AG20443 (cell line): ENCODE data around the gene CLTCL1.

Source experiments
- DNase-seq: peaks from one replicate; pipeline ENCODE4 v3.0.0; 2012; ENCODE audit warnings: low spot score, mixed read lengths

Gene CLTCL1

GRCh38 chr22:19195796-19196731 is 95.5 kb downstream of the CLTCL1 start:
- DNase-seq = no peak

DNA sequence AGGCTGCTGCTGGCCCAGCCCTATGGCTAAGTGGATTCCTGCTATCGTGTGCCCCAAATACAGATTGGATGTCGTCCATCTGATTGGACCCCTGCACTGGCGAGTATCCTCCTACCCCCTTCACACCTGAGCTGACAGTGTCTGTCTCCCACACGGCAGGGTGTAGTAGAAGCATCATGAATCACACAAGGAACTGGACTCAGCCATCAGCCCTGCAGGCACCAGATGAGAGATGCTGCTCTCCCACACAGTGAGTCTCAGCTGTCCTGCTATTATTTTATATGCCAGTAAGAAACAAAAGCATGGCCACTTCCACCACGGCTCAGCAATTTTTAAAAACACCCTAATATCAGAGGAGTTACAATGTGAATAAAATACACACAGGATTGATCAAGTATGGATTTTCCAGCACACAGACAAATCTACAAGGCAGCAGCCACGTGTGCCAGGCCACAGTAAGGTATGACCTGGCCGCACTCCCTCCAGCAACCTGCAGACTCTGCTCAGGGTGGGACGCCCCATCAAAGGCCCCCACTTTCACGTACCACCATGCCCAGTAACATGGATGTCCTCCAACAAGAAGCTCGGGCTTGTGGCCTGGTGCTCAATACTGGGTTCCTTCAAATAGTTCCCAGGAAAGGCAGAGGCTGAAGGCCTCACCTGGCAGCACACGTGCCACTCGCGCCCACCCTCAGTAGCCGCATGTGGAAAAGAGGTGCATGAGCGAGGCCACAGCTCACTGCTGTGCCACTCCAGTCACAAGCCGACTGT is 96.6 kb downstream of the CLTCL1 start:
- DNase-seq = no peak

GRCh38 chr22:19193879-19194278 is 97.6 kb downstream of the CLTCL1 start:
- no peak for DNase-seq

GRCh38 chr22:19187716-19188563 is 103.6 kb downstream of the CLTCL1 start:
- no peak for DNase-seq

DNA sequence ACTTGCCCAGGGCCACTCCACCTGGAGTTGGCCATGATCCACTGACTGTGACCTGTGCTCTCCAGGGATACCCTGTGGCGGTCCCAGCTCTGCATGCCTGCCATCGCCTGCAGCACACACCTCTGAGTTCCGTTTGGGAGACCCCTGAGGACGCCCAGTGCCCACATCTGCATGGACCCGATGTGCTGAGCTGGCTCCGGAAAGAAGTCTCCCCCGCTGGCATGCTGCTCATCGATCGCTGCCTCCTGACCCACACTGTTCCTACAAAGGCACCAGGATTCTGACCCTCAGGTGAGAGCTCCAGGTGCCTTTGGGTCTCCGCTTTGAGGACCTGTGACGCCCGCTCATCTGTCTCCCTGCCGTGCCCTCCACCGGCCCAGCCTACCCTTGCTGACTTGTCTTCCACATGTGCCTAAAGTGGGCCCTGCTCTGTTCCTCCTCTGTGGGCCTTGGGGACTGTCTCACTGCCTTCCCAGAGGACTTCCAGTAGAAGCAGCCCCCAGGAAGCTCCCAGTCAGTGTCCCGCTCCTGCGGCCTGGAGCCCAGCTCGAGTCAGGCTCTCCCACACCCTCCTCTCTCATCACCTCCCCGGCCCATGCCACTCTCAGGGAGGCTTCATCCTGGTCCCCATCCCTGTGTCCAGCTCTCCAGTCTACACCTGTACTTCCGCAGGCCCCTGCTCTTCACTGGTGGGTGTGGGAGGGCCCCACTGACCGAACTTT is 107.1 kb downstream of the CLTCL1 start:
- no peak for DNase-seq

DNA sequence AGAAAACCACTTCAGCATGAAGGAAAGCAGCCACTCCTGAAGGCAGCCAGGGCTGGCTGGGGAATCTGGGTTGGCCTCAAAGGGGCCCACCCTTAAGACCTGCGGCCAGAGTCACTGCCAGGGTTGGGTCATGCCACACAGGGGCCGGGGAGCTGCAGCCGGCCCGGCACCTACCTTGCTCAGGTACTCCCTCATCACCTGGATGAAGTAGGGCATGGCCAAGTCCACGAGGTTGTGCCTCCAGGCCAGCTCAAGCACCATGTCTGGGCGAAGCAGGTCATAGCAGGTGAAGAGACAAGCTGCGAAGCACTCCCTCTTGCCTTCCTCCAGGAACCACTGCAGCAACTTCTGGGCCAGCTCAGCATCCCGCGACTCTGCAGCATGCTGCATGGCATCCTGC is 108.3 kb downstream of the CLTCL1 start:
- no peak for DNase-seq

GRCh38 chr22:19182472-19183157 is 108.9 kb downstream of the CLTCL1 start:
- DNase-seq = no peak

DNA sequence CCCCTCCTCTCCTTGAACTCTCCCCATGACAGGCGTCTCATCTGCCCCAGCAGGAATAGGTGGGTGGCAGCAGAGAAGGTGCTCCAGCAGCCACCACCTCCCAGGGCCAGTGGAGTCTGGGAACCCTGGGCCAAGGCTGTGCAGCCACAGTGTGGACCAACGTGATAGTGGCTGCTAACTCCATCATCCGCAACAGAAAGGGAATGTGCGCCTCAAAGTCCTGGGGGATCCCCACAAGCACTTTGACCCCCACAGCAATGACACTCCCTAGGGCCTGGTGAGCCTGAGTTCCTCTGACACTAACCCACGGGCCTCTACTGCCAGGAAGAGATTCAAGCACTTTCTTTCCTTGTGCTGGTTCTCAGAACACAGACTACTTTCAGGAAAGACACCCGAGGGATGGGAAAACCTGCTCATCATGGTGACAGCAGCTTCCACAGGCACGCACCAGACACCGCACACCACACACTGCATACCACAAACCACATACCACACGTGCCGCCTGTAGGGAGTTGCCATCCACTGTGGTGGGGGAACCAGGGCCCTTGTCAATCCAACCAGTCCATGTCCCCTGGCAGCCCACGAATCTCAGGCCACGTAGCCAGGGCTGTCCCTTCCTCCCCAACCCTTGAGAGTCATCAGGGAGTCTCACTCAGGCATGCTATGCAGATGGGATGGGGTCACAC is 109.6 kb downstream of the CLTCL1 start:
- no peak for DNase-seq

DNA sequence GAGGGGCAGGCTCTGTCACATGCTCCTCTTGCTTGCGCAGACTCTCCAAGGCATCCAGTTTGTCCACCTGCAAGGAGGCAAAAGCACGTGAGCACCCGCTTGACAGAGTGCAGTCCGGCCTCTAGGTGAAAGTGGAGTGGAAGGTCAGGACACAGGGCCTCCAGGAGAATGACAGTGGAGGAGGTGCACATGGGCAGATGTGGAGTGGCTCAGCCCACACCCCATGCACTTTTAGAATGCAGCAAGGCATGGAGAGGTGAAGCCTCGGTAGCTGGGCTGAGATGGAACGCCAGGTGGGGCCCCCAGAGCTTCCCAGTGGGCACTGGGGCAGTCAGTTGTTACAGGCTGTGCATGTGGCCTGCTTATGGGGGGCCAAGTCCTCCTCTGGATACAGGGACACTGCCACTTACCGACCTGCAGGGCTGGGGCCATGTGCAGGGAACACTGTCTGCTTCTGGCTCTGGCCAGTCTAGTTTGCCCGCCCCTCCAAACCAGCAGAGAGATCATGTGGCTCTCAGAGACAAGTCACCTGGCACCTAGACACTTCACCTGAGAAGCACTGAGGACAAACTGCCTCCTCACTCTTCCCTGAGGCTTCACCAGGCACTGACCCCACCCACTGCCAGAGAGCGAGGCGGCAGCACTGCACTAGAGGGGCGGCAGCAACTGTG is 110.6 kb downstream of the CLTCL1 start:
- DNase-seq = no peak

DNA sequence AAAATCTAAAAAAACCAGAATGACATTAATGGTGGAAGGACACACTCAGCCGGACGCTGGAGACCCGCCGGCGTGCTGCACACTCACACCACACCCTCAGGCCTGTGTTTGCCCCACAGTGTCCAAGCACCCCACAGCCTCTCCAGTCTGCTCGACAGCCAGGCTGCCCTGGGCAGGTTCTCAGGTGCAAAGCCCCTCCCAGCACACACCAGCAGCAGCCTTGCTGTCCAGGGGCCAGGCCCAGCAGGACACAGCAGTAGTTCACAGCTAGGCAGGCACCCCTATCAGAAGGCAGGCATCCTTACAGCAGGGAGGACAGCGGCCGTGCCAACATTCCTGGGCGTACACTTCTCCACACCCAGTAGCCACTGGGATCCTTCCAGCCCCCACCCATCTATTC is 111.3 kb downstream of the CLTCL1 start:
- no peak for DNase-seq

DNA sequence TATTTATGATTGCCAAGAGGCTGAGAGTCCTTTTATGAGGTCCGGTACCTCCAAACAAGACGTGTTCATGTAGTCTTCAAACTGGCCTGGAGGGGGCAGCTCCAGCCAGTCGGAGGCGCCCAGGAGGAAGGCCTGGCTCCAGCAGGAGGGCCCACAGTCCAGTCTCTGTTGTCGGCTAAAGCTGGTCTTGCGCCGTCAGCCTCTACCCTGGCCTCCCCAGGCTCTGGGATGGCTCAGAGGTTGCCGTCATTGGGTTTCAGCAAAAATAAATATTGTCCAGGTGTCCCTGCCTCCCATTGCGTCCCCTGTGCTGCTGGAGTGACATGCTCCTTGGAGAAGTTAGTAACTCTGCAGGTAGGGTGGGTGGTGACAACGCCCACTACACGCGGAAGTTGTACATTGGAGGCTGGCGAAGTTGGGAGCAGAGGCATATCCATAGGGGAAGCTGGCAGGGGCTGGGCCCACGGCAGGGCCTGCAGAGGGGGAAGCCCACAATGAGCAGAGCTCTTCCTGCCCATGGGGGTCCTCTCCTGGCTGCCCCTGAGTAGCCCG is 111.9 kb downstream of the CLTCL1 start:
- peak; percentile 87 for DNase-seq

- peak; percentile 97 for DNase-seq
Measured at GRCh38 chr22:19178657-19179496, 112.6 kb downstream of the CLTCL1 start, which contains the start of gene SLC25A1. Gene SLC25A1 (minus strand): TSS chr22:19178736. CDS start chr22:19178673, 63 bp downstream.

DNA sequence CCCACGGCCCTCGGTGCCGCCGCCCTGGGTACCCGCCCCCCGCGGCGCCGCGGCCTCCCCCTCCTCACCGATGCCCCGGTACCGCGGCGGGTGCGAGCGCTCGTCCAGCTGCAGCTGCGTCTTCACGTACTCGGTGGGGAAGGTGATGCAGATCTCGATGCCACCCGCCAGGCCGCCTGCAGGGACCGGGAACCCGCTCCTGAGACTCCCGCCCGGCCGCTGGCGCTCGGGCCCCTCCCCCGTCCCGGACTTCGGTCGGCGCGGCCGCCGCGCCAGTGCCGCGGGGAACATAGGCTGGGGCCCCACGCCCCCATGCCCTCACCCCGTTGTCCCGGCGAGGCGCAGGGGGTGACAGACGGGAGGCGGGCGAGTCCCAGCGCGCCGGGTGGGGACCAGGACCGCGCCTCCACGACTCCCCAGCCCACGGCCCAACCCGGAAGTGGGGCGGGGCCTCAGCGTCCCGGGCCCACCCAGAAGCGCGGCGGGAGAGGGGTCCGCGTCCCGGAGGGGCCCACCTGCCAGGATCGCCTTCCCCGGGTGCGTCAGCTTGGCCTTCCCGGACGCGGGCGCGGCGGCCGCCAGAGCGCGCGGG is 113.4 kb downstream of the CLTCL1 start:
- DNase-seq = peak; percentile 60

- no peak for DNase-seq
Measured at GRCh38 chr22:19177164-19178064, 114.1 kb downstream of the CLTCL1 start.

- no peak for DNase-seq
Measured at GRCh38 chr22:19176732-19177131, 114.8 kb downstream of the CLTCL1 start.

- DNase-seq = no peak
Measured at GRCh38 chr22:19176175-19176643, 115.3 kb downstream of the CLTCL1 start.
